HG02759 (cell line): ENCODE data around the gene CNST.
"Not testable (repeated sequence)": the region's sequence is repeated elsewhere in the genome, so short reads cannot be mapped to it uniquely, and the experiment has no call there.

Experiments used
- ATAC-seq: cut with Tn5 transposase; IDR thresholded peaks from one replicate; pipeline ENCODE4 v1.9.1; 2021; ENCODE audit warnings: mild to moderate bottlenecking, moderate library complexity; ENCODE audit not compliant: unreplicated experiment

CNST gene

GRCh38 chr1:246583448-246584185, 17.4 kb downstream of the CNST start:
- ATAC-seq: no peak

DNA sequence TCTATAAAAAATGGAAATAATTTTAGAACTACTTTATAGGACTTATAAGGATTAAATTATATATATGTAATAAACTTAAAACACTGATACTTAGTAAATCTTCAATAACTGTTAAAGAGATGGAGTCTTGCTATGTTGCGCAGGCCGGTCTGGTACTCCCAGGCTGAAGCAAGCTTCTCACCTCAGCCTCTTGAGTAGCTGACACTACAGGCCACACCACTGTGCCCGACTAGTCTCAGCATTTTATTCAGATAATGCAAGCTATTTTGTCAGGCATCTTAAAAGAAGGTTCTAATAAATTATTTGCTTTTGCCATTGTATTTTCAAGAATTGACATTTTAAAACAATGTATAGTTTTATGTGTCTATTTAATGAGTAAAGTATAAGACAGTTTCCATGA, 20.8 kb downstream of the CNST start:
- no peak for ATAC-seq

GRCh38 chr1:246587606-246588005, 21.4 kb downstream of the CNST start:
- no peak for ATAC-seq

DNA sequence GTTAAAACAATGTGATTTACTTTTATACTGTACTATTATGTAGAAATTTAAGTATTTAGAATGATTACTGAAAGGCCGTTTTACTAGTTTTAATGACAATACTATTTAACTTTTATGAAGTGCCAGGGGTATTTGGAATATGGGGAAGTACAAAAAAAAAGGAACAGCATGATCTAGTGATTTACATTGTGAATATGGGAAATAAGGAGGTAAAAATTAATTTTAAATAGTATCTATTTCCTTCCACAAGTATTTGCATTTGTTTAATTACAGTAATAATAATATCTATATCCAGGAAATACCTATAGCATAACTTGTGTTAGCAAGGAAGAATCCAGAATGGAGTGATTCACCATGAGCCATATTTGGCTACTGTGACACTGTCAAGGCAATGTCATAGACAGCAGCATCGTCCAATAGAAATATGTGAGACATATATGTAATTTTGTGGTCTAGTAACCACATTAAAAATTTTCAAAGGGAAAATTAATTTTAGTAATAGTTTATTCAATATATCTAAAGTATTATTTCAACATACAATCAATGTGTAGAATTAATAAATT, 22.0 kb downstream of the CNST start:
- no peak for ATAC-seq

DNA sequence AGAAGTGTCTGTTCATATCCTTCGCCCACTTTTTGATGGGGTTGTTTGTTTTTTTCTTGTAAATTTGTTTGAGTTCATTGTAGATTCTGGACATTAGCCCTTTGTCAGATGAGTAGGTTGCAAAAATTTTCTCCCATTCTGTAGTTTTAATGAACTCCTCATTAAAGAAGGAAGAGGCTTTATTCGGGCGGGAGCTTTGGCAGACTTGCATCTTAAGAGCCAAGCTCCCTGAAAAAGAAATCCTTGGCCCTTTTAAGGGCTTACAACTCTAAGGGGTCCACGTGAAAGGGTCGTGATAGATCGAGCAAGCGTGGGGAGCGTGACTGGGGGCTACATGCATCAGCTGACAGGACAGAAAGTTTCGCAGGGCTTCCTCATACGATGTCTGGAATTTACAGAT, 23.7 kb downstream of the CNST start:
- not testable (repeated sequence) for ATAC-seq

DNA sequence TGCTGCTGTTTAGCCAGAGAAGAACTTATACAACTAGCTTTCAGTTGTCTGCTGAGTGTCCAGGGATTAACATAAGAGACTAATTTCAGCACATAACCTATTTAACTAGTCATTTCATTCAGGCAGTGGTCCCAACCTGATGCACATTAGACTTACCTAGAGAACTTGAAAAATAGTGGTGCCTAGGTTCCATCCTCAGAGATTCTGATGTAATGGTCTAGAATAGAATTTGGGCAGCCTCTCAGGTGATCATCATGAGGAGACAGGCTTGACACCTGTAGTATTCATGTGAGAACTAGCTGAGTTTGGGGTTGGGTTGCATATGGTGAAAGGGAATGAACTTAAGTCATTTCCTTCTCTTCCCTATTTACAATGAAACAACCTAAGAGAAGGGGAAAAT, 24.8 kb downstream of the CNST start:
- ATAC-seq: peak; percentile 37

DNA sequence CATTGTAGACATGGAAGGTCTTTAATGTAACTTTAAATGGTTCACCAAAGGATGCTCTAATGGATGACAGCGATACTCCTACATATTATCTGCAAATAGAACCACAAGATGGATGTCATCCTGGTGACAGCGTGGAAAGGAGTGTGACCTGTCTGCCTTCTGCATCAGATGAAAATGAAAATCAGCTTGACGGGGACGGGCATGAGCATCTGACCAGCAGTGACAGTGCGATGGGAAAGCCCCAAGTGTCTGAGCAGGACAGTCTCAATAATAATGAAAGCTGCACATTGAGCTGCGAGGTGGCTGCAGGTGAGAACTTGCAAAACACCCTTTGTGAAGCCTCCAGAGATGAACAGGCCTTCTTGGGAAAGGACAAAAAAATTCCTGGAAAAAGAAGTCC, 25.2 kb downstream of the CNST start:
- ATAC-seq: peak; percentile 98

GRCh38 chr1:246591958-246592357, 25.7 kb downstream of the CNST start:
- no peak for ATAC-seq

GRCh38 chr1:246592695-246593094, 26.4 kb downstream of the CNST start:
- ATAC-seq: no peak

GRCh38 chr1:246595146-246595545, 28.9 kb downstream of the CNST start:
- no peak for ATAC-seq

- ATAC-seq: no peak
Observed at GRCh38 chr1:246597340-246597739, 31.1 kb downstream of the CNST start.

GRCh38 chr1:246597971-246598370, 31.7 kb downstream of the CNST start:
- ATAC-seq: no peak

DNA sequence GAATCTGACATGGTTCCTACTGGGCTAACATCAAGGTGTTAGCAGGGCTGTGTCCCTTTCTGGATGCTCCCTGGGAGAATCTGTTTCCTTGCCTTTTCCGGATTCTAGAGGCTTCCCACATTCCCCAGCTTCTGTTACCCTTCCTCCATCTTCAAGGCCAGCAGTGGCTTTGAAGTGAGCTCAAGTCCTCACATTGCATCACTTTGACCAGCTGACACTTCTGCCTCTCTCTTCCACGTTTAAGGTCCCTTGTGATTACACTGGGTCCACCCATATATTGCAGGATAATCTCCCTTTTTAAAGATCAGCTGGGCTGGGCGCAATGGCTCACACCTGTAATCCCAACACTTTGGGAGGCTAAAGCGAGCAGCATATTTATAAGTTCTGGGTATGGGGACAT, 33.1 kb downstream of the CNST start:
- no peak for ATAC-seq

- ATAC-seq: no peak
Observed at GRCh38 chr1:246600579-246600978, 34.3 kb downstream of the CNST start.

DNA sequence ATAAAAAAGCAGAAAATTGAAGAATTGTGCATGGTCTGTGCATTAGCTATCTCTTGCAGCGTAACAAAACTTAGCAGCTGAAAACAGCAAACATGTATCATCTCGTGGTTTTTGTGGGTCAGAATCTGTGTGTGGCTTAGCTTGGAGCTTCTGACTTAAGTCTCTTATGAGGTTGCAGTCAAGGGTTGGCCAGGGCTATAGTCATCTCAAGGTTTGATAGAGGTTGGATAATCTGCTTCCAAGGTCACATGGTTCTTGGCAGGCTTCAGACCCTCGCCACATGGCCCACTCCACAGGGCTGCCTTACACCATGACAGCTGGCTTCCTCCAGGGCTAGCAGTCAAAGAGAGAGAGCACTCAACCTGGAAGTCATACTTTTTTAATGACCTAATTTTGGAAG, 35.9 kb downstream of the CNST start:
- ATAC-seq: peak; percentile 55

GRCh38 chr1:246605231-246605630, 39.0 kb downstream of the CNST start:
- ATAC-seq: not testable (repeated sequence)

DNA sequence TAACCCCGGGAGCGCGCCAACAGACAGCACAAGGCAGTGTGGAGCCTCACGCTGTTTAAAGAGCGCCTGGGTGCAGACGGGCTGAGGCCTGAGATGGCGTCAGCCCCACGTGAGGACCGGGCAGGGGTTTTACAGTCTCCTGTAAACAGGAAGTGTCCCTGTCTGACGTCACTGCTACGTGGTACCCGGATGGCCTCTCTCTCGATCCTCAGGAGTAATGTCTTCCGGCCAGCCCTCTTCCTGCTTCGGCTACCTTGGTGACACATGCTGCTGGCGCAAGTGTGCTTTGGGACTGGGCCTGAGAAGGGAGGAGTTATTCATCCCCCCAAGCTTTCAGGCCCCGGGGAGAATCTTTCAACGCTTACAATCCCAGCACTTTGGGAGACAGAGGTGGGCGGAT, 41.2 kb downstream of the CNST start:
- ATAC-seq: no peak

DNA sequence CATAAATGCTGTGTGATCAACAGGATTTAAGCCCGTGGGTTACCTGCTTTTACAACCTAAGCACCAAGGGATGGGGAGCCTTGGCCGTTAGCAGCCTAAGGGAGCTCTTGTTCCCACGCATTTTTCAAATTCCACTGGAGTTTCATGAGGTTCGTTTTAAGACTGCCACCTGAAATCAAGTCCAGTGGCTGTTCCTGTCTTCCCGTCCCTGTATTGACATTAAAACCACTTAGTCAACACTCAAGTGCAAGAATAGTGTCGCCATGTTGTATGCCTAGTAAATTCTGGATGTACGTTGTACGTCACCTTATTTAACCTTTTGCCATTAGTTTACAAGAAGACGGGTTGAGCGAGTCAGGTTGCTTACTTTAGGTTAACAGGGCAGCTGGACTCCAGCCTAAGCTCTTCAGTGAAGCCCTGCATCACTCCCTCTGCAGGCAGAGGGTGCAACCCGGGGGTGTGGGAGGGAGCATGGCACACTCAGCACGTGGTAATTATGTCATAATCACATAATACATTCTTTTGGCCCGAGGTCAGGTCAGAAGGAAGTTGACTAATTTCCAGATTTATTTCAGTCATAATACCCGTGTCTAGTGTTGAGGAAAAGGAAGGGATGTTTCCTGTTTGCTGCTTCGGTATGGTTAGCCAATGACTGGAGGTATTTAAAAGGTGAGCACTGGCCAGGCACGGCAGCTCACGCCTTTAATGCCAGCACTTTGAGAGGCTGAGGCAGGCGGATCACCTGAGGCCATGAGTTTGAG, 42.5 kb downstream of the CNST start:
- peak; percentile 81 for ATAC-seq

GRCh38 chr1:246609632-246610031, 43.4 kb downstream of the CNST start:
- no peak for ATAC-seq

- ATAC-seq: no peak
Observed at GRCh38 chr1:246613096-246613758, 47.0 kb downstream of the CNST start.

- no peak for ATAC-seq
Observed at GRCh38 chr1:246617156-246617555, 50.9 kb downstream of the CNST start.

GRCh38 chr1:246617768-246618167, 51.5 kb downstream of the CNST start:
- ATAC-seq: no peak
